Fibroblast of lung (primary cell): Measurements from ENCODE around the gene OLFM1. TPM values are rescaled to one million over a fixed set of nuclear protein-coding genes. Genes with fewer than 3 reads are reported as not detected.

Experiments
- DNase-seq, 2 donors: peaks; one replicate each; pipeline versions ENCODE4 v3.0.0 to v3.0.0-alpha.2; 2010; ENCODE audit warnings: low read depth in 2 of 2
- H2AFZ ChIP-seq: 2 replicates; pipeline ENCODE4 v1.5.1; 2012; ENCODE audit warnings: low read length, control low read depth, inconsistent platforms
- H3K27ac ChIP-seq: 2 replicates; pipeline ENCODE4 v1.5.1; 2011; ENCODE audit warnings: low read length, control low read depth; ENCODE audit not compliant: insufficient read depth
- H3K27me3 ChIP-seq: 2 replicates; pipeline ENCODE4 v1.5.1; 2011; ENCODE audit warnings: mild to moderate bottlenecking, low read length; ENCODE audit not compliant: control insufficient read depth, insufficient read depth
- H3K36me3 ChIP-seq: 2 replicates; pipeline ENCODE4 v1.5.1; 2011; ENCODE audit warnings: low read length; ENCODE audit not compliant: control insufficient read depth, insufficient read depth
- H3K4me1 ChIP-seq: 2 replicates; pipeline ENCODE4 v1.5.1; 2011; ENCODE audit warnings: low read length; ENCODE audit not compliant: control insufficient read depth, insufficient read depth; ENCODE audit errors: extremely low read depth
- H3K4me2 ChIP-seq: 2 replicates; pipeline ENCODE4 v1.5.1; 2011; ENCODE audit warnings: low read length, control low read depth; ENCODE audit not compliant: insufficient read depth; ENCODE audit errors: extremely low read depth
- H3K4me3 ChIP-seq, 4 experiments: fragments of 200-600 bp in 1 of 4; sonication (generic) in 1 of 4; replicated peaks in 1 of 4; 2 replicates each; pipeline ENCODE4 v1.5.1; 2011 to 2016; ENCODE audit warnings: low read length in 4 of 4, low read depth in 3 of 4, mild to moderate bottlenecking in 3 of 4, control low read depth in 2 of 4, inconsistent platforms in 1 of 4, mixed read lengths in 1 of 4; ENCODE audit not compliant: insufficient read depth in 1 of 4; ENCODE audit errors: control extremely low read depth in 1 of 4
- H3K79me2 ChIP-seq: 2 replicates; pipeline ENCODE4 v1.5.1; 2012; ENCODE audit warnings: mild to moderate bottlenecking, low read length, inconsistent platforms; ENCODE audit not compliant: control insufficient read depth, insufficient read depth
- H3K9ac ChIP-seq: 2 replicates; pipeline ENCODE4 v1.5.1; 2011; ENCODE audit warnings: mild to moderate bottlenecking, low read length, control low read depth; ENCODE audit not compliant: insufficient read depth
- H3K9me3 ChIP-seq: 2 replicates; pipeline ENCODE4 v1.5.1; 2012; ENCODE audit warnings: low read depth, low read length; ENCODE audit not compliant: control insufficient read depth, insufficient read depth
- H4K20me1 ChIP-seq: 2 replicates; pipeline ENCODE4 v1.5.1; 2011; ENCODE audit warnings: low read length; ENCODE audit not compliant: control insufficient read depth, insufficient read depth; ENCODE audit errors: extremely low read depth
- EZH2 ChIP-seq: IDR thresholded peaks from 2 replicates; pipeline ENCODE4 v1.5.1; 2012; ENCODE audit warnings: low read length, control low read depth, mild to moderate bottlenecking; ENCODE audit errors: missing control alignments
- polyA plus RNA-seq, 2 donors: library from polyadenylated mRNA; depleted of rRNA in 1 of 2; stranded (reverse) in 1 of 2; unstranded in 1 of 2; fragments of >200 nt; gene quantifications; 2 replicates each; pipeline ENCODE4 v1.2.1, GENCODE V29; 2011 to 2012; ENCODE audit warnings: missing spikeins in 1 of 2
- total RNA-seq: library from RNA; depleted of rRNA; stranded (reverse); fragments of >200 nt; gene quantifications from 2 replicates; pipeline ENCODE4 v1.2.1, GENCODE V29; 2014
- TF ChIP-seq, protein P1 (sequence below), 2 donors: IDR thresholded peaks in 1 of 2; conservative IDR thresholded peaks in 1 of 2; 1 replicate in 1 of 2; 2 replicates in 1 of 2; pipeline ENCODE4 v1.5.1; 2011 to 2012; ENCODE audit warnings: low read length in 2 of 2, control low read depth in 1 of 2, inconsistent platforms in 1 of 2, low read depth in 1 of 2, mild to moderate bottlenecking in 1 of 2

Gene OLFM1
- total and polyA plus RNA-seq, 2 donors (not counting 1 experiment from before 2014, with no cell fraction given), result 2.0 to 7.6 TPM

DNA sequence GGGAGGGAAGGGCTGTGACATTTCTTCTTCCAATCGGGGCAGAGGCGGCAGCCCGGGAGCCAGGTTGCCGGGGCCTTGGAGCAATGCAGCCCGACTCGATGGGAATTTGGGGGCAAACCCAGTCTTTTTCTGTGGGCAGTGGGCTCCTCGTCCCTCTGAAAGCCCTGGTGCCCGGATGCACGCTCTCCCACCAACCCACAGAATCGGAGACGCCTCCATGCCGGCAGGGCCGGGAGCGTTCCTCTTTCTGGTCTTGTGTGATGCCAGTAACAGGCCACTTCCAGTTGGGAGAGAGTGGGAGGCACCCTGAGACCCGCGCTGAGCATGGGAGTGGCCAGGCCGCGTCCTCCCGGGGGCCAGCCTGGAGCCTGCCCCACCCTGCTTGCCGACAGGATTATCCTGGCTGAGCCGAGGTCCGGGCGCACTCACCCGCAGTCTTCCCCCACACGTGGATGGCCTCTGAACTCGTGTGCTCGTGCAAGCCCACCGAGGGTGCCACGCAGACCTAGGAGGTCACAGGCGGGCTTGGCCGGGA lies 17.8 kb downstream of the OLFM1 start:
- Histone ChIP-seq H3K4me2 (no peak overlapping the region), H3K4me1 (no peaks in the 10 kb centered on the region), H3K36me3 (no peaks in the 10 kb centered on the region), H2AFZ (no peak overlapping the region), H4K20me1 (no peaks in the 10 kb centered on the region), H3K9me3 (no peaks in the 10 kb centered on the region), H3K27me3 (no peaks in the 10 kb centered on the region), H3K79me2 (no peaks in the 10 kb centered on the region), H3K27ac (no peak overlapping the region), H3K4me3 (no peak overlapping the region), H3K9ac (no peak overlapping the region)
- DNase-seq, result no peak
- TF ChIP-seq, protein P1, sequence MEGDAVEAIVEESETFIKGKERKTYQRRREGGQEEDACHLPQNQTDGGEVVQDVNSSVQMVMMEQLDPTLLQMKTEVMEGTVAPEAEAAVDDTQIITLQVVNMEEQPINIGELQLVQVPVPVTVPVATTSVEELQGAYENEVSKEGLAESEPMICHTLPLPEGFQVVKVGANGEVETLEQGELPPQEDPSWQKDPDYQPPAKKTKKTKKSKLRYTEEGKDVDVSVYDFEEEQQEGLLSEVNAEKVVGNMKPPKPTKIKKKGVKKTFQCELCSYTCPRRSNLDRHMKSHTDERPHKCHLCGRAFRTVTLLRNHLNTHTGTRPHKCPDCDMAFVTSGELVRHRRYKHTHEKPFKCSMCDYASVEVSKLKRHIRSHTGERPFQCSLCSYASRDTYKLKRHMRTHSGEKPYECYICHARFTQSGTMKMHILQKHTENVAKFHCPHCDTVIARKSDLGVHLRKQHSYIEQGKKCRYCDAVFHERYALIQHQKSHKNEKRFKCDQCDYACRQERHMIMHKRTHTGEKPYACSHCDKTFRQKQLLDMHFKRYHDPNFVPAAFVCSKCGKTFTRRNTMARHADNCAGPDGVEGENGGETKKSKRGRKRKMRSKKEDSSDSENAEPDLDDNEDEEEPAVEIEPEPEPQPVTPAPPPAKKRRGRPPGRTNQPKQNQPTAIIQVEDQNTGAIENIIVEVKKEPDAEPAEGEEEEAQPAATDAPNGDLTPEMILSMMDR (conservative IDR thresholded peaks at IDR 0.05 in 1 of 2, IDR thresholded peaks at IDR 0.05 in 1 of 2; ENCODE audit: low read depth in 1 of 2, low read length in 2 of 2), result no peak
- no peak for TF ChIP-seq EZH2

- no peaks in the 10 kb centered on the region for H3K27me3 ChIP-seq
- no peak overlapping the region for H3K4me2 ChIP-seq
- H4K20me1 ChIP-seq, result no peaks in the 10 kb centered on the region
- no peak overlapping the region for H2AFZ ChIP-seq
- no peak for DNase-seq
- no peak overlapping the region for H3K4me3 ChIP-seq
- no peak overlapping the region for H3K9ac ChIP-seq
- TF ChIP-seq EZH2, result no peak
- TF ChIP-seq, protein P1 (conservative IDR thresholded peaks at IDR 0.05 in 1 of 2, IDR thresholded peaks at IDR 0.05 in 1 of 2; ENCODE audit: low read depth in 1 of 2, low read length in 2 of 2), result no peak
- no peak overlapping the region for H3K27ac ChIP-seq
- no peaks in the 10 kb centered on the region for H3K36me3 ChIP-seq
- no peaks in the 10 kb centered on the region for H3K79me2 ChIP-seq
- no peaks in the 10 kb centered on the region for H3K4me1 ChIP-seq
- no peaks in the 10 kb centered on the region for H3K9me3 ChIP-seq
Observed at GRCh38 chr9:135105938-135106491, 18.5 kb downstream of the OLFM1 start.

DNA sequence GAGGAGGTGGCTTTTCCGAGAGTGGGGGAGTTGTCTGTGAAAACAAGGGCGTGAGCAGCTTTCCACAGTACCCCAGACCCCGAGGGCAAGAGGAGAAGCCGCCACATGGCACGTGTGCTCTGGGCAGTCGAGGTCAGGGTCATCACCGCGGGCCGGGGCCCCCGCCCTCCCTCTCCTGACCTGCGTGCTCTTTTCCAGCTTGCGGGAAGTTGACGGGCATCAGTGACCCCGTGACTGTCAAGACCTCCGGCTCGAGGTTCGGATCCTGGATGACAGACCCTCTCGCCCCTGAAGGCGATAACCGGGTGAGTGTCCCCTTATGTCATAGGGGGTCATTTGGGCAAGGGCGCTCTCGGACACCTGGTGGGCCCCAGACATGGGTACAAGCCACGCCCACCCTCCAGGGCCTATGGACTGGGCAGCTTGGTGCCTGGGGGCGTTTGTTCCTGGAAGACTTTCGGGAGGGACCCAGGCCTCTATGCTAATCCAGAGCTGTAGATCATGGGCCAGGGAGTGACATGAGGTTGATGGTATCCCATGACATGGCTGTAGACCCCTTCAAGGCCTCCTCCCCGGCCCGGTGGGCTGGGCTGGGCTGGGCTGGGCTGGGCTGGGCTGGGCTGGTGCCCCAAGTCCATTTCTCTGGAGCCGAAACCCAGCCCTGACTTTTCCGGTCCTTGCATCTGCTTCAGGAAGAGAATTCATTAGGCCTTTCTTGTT lies 19.2 kb downstream of the OLFM1 start:
- Histone ChIP-seq H3K9me3 (no peaks in the 10 kb centered on the region), H3K79me2 (no peaks in the 10 kb centered on the region), H3K4me3 (no peak overlapping the region), H3K9ac (no peak overlapping the region), H3K4me1 (no peaks in the 10 kb centered on the region), H3K36me3 (no peaks in the 10 kb centered on the region), H2AFZ (no peak overlapping the region), H3K4me2 (no peak overlapping the region), H4K20me1 (no peaks in the 10 kb centered on the region), H3K27me3 (no peaks in the 10 kb centered on the region), H3K27ac (no peak overlapping the region)
- no peak for DNase-seq
- TF ChIP-seq, protein P1 (conservative IDR thresholded peaks at IDR 0.05 in 1 of 2, IDR thresholded peaks at IDR 0.05 in 1 of 2; ENCODE audit: low read depth in 1 of 2, low read length in 2 of 2), result no peak
- no peak for TF ChIP-seq EZH2
